ENCODE results near the gene PDGFC.

The PDGFC gene

DNA sequence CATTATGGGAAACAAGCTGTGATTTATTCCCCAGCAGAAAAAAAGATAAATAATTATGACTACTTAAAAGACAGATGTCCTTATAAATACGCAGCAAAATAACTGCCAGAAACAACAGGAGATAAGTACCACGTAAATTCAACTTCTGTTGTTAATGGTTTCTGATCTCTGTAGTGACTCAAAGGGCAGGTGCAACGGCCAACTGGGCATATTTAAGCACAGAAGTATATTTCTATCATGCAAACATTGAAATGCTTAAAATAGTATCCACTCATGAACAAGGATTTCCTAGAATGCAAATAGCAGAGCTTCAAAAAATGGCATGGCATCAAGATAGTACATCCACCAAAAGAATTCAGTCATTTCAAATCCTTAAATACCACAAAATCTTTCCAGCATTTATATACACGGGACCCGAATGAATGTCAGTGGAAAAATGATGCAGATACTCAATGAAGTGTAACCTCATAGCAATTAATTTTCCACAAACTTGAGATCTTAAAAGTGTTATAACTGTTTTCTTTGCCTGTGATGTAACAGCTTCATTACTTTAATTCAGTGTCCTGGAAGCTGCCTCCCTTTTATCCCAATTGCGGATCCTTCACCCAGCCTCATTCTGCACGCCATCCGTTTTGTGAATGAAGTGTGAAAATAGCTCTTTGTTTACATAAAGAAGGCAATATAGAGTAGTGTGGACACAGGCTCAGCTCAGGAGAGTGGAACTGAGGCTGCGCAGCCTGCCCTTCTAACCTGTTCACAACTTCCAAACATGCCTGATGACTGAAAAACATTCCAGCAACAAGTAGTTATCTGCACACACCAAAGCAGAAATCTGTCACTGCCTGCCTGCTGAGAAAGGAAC, 10.2 kb downstream of the PDGFC start:
- TF ChIP-seq, protein P1, sequence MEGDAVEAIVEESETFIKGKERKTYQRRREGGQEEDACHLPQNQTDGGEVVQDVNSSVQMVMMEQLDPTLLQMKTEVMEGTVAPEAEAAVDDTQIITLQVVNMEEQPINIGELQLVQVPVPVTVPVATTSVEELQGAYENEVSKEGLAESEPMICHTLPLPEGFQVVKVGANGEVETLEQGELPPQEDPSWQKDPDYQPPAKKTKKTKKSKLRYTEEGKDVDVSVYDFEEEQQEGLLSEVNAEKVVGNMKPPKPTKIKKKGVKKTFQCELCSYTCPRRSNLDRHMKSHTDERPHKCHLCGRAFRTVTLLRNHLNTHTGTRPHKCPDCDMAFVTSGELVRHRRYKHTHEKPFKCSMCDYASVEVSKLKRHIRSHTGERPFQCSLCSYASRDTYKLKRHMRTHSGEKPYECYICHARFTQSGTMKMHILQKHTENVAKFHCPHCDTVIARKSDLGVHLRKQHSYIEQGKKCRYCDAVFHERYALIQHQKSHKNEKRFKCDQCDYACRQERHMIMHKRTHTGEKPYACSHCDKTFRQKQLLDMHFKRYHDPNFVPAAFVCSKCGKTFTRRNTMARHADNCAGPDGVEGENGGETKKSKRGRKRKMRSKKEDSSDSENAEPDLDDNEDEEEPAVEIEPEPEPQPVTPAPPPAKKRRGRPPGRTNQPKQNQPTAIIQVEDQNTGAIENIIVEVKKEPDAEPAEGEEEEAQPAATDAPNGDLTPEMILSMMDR (IDR thresholded peaks at IDR 0.05; ENCODE audit: control insufficient read depth, insufficient read depth, low read depth, low read length, missing control alignments) = no peak
- DNase-seq (ENCODE audit: low read depth) = no peak
- H3K4me3 ChIP-seq (ENCODE audit: control insufficient read depth, low read depth, low read length) = no peak overlapping the region

DNA sequence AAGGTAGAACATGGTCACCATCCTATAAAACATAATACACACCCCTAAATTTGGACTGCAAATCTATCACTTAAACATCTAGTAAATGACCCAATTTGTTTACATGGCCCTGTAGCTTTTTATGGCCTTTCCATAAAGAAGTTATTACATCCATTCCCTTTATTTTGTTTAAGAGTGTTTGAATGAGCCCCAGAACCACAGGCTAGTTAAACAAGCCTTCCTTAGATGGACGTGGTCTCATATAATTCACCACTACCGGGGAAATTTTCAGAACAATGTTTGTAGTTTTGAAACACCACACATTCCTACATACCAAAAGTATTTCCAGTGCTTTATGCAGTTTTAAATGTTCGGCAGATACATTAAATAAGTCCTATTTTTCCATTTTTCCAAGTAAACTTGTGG, 12.3 kb downstream of the PDGFC start:
- H3K4me3 ChIP-seq (ENCODE audit: control insufficient read depth, low read depth, low read length) = no peak overlapping the region
- TF ChIP-seq, protein P1 (IDR thresholded peaks at IDR 0.05; ENCODE audit: control insufficient read depth, insufficient read depth, low read depth, low read length, missing control alignments) = no peak
- peak; percentile 86 for DNase-seq (ENCODE audit: low read depth)

DNA sequence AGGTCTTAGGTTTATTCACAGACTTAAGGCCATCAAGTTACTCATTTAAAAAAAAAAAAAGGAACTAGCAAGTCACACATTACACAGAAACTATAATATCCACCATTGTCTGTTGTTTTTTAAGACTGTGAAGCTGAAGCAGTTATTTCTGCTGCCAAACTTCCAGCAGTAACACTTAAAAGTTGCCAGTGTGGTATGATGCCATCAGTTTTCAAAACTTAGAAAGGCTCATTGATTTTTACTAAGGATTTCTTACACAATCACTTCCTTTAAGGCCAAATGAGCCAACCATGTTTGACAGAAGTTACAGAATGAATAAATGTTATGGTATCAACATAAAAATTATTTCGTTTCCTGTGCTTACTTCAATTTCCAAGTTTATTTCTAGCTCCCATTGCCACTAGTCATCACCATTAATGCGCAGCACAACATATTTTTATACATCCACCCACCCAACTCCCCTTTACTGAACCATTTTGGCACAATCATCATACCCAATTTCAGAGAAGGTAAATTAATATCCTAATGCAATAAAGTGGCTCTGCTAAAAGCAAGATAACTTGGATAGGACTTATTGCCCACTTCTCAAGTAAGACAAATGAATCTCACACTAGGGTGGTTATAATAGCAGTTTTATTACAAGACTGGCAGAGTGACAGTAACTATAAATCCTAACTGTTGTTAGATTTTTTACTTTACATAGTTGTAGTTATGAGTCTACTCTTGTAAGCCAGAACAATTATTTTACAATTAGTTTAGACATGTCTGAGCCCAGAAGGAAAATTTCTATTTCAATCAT, 13.1 kb downstream of the PDGFC start:
- no peak for DNase-seq (ENCODE audit: low read depth)
- H3K4me3 ChIP-seq (ENCODE audit: control insufficient read depth, low read depth, low read length) = no peak overlapping the region
- TF ChIP-seq, protein P1 (IDR thresholded peaks at IDR 0.05; ENCODE audit: control insufficient read depth, insufficient read depth, low read depth, low read length, missing control alignments) = no peak

DNA sequence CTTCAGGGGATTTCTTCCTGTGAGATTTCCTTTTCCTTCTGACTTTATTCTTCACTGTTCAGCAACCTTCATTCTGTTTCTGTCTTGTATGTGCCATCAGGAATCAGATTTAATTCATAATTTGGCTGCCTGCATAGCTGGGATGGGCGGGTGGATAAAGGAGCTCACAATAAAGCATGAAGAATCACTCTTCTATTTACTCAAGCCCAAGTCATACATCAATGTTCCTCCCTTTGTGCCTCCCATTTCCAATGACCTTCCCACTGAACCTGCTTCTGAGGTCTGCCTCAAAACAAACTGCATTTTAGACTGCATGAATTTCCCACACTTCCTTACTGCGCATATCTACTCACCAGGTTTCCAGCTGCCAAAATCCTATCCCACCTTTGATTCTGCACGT, 14.0 kb downstream of the PDGFC start:
- no peak for DNase-seq (ENCODE audit: low read depth)
- TF ChIP-seq, protein P1 (IDR thresholded peaks at IDR 0.05; ENCODE audit: control insufficient read depth, insufficient read depth, low read depth, low read length, missing control alignments) = no peak
- H3K4me3 ChIP-seq (ENCODE audit: control insufficient read depth, low read depth, low read length) = no peak overlapping the region

DNA sequence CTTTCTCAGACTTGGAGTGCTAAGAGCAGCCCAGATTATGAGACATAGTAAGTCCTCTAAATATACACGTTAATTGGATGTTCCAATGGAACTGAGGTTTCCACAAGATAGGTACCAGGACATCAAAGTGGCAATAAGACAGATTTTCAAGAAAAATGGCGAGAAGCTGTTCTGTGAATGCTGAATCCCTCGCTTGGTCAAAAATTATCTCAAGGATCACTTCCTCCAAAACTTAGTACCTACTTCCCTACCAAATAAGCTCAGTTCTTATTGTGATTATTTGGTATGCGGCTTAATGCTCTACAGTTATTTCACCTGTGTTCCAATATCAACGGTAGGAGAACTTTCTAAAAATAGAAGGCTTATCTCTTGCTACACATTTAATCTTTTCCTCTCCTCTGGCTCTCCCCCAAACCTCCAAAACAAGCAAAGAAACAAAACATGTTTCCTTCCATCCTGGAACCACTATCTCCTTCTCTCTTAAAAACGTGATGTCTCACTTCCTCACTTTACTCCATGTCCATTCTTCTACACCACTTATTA, 14.7 kb downstream of the PDGFC start:
- TF ChIP-seq, protein P1 (IDR thresholded peaks at IDR 0.05; ENCODE audit: control insufficient read depth, insufficient read depth, low read depth, low read length, missing control alignments) = no peak
- DNase-seq (ENCODE audit: low read depth) = no peak
- no peak overlapping the region for H3K4me3 ChIP-seq (ENCODE audit: control insufficient read depth, low read depth, low read length)

DNA sequence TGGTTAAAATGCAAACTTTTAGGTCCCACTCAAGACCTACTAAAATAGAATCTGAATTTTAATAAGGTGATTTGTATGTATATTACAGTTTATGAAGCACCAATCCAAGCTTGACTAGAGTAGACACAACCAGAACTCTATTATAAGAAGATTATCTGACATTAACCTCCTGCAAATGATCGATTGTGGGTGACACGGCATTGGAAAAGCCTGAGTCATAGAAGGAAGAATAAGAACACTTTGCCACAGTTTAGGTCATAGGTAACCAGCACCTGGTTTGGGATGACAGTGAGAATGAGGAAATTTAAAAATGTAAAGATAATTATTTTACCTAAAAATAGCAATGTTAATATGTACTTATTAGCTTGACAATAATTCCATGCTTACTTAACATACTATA, 15.2 kb downstream of the PDGFC start:
- no peak for DNase-seq (ENCODE audit: low read depth)
- TF ChIP-seq, protein P1 (IDR thresholded peaks at IDR 0.05; ENCODE audit: control insufficient read depth, insufficient read depth, low read depth, low read length, missing control alignments) = no peak
- no peak overlapping the region for H3K4me3 ChIP-seq (ENCODE audit: control insufficient read depth, low read depth, low read length)
